Measurements from ENCODE around the gene TFAP2C.

TFAP2C gene

DNA sequence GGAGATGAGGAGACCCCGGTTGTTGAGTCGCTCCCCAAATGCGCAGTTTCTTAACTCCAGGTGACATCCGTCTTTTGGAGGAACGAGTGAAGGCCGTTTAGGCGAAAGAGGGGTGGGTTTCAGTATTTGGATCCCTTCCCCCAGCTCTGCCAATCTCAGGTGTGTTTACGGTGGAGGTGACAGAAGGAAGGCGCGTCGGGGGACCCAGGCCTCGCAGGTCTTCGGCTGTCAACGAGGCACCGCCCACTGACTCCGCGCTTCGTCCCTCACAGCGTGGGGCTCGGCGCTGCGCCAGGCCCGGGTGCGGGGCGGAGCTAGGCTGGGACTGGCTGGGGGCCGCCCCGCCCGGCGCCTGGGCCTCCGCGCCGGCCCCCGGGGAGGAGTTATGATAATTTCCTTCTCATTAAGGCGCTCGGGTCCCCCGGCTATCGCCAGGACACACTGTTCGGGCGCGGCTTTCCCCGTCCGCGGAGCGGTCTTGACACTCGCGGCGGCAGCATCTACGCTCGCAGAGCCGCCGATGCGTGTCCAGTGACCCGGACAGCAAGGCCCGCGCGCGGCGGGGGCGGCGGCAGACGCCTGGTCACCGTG is at the start of gene TFAP2C:
Gene TFAP2C (plus strand): TSS at position 434 of the 591 bp plus-strand sequence. CDS start 239 bp downstream, outside the sequence.
- DNase-seq: no peak

DNA sequence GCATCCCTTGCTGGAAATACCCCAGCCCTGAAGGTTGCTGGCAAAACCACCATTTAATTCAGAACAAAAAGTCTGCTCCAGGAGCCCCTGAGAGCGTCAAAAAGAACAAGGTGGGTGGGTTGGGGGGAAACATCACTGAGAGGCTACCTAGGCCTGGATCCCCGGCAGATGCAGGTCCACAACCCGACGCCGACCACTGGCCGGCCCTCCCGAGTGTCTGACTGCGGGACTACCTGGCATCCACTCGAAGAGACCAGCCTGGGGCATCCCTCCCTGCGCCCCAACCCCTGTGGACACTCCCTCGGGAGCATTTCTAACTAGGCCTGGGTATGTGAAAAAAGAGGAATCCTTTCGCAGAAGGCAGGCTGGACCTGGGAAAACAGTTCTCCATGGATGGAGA is 48.9 kb upstream of the TFAP2C start:
- no peak for DNase-seq

DNA sequence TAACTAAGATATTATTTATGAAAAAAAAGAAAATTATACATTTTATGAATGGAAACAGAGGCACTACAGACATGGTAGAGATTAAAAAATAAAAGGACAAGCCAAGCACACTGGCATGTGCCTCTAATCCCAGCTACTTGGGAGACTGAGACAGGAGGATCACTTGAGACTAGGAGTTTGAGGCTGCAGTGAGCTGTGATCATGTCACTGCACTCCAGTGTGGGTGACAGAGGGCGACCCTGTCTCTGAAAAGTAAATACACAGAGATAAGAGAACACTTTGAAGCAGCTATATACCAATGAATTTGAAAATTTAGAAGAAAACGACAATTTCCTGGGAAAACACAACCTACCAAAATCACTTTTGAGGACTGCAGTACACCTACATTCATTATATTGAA is 47.4 kb upstream of the TFAP2C start:
- no peak for DNase-seq

DNA sequence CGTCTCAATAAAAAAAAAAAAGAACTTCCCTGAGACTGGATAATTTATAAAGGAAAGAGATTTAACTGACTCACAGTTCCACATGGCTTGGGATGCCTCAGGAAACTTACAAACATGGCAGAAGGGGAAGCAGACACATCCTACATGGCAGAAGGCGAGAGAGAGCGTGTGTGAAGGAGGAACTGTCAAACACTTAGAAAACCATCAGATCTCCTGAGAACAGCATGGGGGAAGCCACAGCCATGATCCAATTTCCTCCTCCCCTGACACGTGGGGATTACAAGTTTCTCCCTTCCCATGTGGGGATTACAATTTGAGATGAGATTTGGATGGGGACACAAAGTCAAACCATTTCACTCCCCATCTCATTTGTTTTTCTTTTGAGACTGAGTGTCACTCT is 46.6 kb upstream of the TFAP2C start:
- DNase-seq: no peak

DNA sequence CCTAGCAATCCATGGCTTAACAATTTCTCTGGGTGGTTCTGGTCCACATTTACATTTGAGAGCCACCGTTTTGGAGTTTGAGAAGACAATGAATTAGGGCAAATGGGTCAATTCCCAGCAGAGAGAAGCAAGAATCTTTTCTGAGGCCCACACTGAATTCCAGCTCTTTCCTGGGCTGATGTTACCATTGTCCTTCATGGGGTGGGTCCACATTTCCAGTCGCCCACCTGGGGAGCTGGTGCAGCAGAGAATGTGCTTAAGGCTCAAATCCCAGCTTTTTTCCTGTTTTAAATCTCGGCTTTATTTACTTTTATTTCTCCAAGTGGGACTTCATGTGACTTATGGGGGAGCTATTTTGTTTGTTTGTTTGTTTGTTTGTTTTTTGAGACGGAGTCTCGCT is 44.2 kb upstream of the TFAP2C start:
- no peak for DNase-seq

DNA sequence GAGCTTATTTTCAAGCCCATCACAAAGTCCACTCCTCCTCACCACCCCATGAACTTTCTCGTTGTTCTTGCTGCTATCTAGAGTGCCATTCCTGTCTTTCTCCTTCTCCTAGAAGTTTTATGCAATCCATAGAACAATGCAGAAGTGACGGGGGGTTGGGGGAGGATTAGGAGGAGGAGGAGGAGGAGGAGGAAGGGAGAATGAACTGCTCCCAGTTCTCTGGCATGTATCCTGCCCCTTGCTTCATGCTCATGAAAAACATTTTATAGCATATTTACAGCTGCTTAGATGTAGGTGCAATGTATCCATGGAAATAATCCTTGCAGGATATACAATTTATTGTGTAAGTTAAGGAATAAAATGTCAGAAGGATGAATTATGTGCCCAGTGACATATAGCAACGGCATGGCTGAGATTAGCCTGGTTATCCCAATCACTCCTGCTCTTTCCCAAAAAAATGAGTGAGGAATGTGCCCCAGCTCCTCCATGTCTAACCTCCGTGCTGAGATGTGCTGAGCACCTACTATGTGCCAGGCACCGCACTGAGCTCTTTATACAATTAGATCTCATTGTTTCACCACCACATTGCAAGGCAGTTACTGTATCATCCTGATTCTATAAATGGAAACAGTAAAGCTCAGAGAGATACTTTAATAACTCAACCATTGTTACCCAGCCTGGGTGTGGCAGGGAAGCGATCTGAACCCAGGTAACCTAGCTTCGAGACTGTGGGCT is 41.6 kb upstream of the TFAP2C start:
- no peak for DNase-seq

DNA sequence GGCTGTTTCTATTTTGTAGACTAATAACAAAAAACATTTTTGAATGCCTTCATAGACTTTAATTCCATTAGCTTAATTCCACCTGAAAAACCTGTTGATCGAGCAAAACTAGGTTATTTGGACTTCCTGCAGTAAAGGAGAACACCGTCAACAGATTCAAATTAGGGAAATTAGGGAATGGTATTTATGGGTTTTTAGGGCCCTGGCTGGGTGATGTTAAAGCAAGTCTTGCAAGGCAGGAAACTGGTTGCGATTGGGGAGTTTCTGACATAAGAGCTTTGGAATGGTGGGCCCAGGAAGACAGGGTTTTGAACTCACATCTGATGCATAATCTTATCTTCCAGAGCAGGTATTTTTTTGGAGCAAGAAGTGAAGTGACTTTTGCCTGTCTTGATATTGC is 40.1 kb upstream of the TFAP2C start:
- DNase-seq: no peak

DNA sequence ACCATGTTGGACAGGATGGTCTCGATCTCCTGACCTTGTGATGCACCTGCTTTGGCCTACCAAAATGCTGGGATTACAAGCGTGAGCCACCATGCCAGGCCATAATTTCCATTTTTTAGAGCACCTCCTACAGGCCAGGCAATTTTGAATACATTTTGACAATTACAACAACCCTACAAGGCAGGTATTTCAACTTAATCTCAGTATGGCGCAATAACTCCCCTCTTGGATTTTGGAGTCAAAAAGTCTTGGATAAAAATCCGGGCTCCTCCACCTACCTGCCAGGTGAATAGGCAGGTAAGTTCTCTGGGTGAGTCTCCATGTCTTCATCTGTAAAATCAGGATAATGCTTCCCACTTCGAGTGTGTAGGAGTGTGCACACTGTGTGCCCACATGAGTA is 39.5 kb upstream of the TFAP2C start:
- no peak for DNase-seq

DNA sequence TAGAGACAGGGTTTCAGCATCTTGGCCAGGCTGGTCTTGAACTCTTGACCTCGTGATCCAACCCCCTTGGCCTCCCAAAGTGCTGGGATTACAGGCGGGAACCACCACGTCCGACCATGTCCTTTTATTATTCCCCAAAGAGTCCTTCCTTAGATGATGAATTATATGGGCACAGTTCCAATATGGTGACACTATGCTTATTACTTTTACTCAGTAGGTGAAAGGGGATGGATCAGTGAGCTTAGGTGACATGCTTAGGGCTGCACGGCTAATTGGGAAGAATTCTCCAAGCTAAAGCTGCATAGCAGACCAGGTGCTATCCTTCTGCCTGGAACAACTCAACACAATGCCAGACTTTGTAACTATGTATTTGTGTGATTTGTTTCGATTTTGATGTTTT is 38.2 kb upstream of the TFAP2C start:
- no peak for DNase-seq

DNA sequence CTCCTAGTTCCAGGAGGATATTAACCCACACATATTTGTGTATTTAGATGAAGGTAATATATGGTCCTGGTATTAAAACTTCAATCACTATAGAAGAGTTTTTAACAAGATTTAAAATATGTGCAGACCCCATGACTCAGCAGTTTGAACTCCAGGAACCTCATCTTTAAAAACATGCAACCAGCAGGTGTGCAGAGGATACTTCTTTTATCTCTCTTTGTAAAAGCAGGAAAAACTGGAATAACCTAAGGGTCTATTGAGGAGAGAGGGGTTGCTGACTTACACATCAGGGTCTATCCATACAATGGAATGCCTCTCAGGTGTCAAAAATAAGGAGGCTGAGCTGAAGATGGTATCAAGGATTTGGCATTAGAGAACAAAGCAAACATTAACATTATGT is 36.9 kb upstream of the TFAP2C start:
- no peak for DNase-seq

DNA sequence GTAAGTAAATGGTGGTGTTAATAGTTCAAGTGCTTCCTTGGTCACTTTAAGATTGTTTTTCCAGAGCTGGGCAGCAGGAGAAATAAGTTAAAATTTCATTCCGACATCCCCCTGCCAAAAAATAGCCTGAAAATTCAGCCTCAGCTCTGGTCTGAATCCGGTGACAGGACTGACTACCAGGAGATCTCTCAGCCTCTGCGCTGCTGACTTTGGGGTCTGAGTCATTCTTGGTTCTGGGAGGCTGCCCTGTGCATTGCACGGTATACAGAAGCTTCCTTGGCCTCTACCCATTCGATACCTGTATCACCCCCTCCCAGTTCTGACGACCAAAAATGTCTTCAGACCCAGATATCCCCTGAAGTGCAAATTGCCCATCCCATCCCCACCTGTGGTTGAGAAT is 36.3 kb upstream of the TFAP2C start:
- DNase-seq: no peak

DNA sequence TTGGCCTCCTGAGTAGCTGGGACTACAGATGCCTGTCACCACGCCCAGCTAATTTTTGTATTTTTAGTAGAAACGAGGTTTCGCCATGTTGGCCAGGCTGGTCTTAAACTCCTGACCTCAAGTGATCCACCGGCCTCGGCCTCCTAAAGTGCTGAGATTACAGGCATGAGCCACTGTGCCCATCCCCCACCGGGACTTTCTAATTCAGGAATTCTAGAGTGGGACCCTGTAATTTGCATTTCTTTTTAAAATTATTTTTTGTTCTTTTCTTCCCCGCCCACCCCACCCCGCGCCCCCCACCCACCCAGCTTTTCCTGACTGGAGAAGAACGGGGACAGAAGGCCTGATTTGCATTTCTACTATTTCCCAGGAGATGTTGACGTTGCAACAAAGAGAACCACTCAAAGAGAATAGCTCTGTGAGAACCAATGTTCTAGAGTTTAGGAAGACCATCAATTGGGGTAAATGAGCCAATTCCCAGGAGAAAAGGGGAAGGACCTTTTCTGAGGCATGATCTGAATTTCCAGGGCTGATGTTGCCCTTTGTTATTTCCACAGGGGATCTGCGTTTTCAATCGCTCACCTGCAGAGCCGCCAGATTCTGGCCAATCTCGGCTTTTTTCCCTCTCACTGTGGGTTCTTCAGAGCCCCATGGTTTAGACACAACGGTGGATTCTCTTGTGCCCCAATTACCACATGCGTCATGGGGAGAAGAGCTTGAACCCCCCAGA is 33.2 kb upstream of the TFAP2C start:
- DNase-seq: no peak

DNA sequence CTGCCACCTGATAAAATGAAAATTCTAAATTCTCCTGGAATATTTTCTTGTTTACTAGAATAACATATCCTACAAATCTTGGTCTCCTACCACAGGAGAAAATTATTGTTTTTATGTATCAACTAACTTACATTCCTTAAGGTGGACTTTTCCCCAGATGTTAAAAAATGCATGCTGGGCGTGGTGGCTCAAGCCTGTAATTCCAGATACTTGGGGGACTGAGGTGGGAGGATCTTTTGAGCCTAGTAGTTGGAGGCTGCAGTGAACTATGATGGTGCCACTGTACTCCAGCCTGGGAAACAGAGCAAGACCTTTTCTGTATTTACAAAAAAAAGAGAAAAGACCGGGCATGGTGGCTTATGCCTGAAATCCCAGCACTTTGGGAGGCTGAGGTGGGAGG is 27.9 kb upstream of the TFAP2C start:
- DNase-seq: no peak

DNA sequence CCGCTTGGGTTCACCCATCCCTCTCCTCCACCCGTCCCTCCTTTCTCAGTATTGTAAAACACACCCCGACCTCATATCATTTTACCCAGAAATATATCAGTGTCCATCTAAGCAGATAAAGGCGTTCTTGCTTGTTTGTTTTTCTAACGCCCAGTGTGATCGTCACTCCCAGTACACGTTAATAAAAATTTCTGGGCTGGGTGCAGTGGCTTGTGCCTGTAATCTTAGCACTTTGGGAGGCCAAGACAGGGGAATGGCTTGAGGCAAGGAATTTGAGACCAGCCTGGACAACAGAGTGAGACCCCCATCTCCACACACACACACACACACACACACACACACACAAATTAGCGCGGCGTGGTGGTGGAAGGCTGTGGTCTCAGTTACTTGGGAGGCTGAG is 24.4 kb upstream of the TFAP2C start:
- no peak for DNase-seq

DNA sequence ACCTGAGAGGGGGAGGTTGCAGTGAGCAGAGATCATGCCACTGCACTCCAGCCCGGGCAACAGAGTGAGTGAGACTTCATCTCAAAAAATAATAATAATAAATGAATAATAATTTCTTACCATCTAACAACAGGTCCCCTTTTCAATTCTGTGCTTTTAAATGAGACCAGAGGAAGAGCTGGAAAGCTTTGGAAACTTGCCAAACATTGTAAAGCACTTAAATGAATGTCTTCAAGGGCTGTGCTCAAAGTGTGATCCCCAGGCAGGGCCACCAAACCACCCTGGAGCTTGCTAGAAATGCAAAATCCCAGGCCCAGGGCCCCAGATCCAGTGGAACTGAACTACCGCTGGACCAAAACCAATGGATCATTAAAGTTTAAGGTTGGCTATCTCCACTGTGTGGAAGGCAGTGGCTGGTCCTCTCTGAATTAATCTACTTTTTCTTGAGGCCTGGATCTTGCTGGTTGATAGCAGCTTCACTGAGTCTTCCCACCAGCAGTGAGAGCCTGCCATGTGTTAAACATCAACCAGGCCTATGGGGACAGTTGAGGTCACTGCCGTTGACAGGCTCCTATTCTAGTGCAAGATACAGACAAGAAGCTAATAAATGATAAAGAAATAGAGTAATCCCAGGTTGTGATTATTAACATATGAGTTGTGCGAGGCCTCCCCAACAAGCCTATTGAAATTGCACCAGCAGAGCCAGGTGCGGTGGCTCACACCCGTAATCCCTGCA is 23.7 kb upstream of the TFAP2C start:
- DNase-seq: no peak

DNA sequence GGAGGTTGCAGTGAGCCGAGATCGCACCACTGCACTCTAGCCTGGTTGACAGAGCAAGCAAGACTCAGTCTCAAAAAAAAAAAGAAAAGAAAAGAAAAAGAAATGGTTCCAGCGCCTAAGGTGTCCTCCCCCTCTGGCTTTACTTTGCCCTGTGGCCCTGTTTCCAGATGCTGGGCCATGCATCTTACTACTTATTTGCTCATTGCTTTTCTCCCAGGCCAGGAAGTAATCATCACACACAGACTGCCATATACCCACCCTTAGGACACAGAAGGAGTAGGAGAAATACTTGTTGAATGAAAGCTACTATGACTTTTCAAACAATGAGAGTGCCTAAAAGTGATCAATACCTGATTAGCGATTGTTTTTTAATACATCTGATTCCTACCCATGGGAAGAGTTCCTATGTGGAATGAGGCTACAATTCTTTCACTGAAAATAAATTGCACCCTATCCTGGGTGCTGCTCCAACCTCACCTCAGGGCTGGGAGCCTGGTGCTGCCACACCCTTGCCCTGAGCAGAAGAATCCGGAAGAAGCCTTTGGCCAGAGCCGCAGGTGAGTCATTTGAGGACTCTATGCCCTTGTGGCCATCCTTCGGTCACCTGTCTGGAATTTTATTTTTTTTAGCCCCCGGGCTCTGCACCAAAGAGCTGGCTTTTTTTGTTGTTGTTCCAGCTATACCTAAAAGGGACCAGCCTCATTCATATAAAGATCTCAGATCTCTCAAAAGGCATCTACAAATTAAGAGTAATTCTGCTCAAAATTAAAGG is 22.7 kb upstream of the TFAP2C start:
- no peak for DNase-seq

DNA sequence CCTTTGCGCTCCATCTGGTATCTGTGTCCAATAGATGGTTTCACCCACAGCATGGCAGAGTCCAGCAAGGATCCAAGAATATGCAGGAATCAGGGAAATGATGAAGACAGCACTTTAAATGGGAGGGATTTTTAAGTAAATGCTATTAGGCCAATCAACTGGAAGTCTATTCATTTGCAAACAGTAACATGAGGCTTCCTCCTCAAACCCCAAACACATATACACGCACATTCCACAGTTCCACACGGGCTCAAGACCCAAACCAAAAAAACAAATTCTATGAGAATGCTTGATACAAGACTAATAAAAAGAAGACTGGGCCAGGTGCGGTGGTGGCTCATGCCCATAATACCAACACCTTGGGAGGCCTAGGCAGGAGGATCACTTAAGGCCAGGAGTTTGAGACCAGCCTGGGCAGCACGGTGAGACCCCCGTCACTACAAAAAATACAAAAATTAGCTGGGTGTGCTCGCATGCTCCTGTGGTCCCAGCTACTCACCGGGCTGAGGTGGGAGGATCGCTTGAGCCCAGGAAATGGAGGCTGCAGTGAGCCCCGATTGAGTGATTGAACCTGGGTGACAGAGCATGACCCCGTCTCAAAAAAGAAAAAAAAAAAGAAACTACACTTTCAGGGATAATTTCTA is 21.9 kb upstream of the TFAP2C start:
- no peak for DNase-seq

DNA sequence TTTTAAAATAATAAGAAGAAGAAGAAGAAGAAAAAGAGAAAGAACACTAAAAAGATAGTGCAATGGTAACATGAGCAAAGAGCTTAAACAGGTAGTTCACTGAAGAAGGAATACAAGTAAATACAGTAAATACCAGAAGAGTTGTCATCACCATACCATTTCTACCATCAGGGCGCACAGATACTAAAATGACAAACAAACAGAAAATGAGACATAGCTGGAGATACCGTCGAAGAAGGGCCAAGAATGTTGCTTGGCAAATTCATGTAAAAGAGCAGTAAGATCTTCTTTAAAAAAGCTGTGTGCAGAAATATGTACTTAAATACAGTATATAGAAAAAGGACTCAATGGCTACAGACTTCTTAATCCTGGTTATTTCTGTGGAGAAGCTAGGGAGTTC is 20.7 kb upstream of the TFAP2C start:
- no peak for DNase-seq

DNA sequence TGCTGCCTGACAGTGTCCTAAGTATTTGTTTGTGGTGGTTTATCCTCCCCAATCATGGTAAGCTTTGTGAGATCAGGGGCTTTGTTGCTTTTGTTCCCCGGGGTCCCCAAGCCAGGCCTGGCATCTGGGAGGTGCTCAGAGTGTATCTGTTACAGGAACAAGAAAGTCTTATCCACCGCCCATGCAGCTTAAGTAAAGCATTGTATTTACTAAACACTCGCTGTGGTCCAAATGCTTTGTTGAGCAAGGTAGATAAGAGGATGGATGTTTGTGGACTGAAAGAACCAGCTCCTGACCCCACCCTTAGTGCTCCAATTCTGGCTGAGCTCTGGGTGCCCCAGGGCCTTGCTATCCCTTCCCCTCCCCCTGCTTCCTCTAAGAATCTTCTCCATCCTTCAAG is 19.8 kb upstream of the TFAP2C start:
- DNase-seq: no peak

DNA sequence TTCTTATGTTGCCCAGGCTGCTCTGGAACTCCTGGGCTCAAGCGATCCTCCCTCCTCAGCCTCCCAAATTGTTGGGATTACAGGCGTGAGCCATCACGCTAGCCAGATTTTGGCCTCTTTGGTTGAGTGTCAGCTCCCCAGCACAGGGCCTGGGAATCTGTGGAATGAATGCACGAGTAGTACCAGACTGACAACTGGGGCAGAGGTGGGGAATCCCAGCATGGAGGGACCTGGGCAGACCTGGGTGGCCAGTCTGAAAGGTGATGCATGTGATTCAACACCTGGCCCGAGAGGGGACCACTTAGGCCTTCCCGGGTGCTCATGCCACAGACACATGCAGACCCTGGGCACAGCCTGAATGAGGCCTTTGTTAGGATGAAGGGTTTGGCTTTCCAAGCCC is 19.0 kb upstream of the TFAP2C start:
- DNase-seq: no peak

DNA sequence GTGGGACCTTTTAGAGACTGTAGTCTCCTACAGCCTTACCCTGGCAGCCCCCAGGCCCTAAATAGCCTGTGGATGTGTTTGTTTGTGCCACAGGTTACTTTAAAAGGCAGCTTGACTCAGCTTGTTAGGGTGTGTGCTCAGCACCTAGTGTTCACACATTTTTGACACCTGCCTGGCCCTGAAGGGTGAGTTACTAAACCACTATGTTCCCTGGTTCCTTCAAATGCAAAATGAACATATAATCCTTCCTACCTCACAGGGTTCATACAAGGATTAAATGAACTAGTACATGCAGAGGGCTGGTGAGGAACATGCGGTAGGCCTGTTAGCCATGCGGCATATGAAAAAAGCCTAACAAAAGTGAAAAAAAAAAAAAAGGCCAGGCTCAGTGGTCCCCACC is 14.9 kb upstream of the TFAP2C start:
- DNase-seq: no peak

DNA sequence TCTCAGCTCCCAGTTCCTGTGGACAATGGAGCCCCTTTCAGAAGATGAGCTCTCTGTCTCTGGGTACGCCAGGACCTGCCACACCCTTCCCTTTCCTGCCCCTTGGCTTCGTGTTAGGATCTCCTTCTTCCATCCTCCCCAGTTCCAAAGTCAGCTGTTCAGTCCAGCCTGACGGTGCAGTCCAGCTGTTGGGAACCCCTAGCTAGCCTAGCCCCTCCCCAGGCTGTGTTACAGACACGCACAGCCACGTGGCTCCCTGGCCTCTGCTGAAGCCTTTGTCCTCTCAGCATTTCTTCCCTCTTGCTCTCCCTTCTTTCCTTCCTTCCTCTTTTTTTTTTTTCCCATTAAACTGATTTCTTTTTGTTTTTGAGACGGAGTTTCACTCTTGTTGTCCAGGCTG is 12.4 kb upstream of the TFAP2C start:
- DNase-seq: no peak
